ENCODE results near the gene CCSER2. TPM values are rescaled to one million over a fixed set of nuclear protein-coding genes. Genes with fewer than 3 reads are reported as not detected.

The CCSER2 gene
- total RNA-seq, 3 donors from 2014 or later = 30.2 to 118 (median 48.3) TPM

DNA sequence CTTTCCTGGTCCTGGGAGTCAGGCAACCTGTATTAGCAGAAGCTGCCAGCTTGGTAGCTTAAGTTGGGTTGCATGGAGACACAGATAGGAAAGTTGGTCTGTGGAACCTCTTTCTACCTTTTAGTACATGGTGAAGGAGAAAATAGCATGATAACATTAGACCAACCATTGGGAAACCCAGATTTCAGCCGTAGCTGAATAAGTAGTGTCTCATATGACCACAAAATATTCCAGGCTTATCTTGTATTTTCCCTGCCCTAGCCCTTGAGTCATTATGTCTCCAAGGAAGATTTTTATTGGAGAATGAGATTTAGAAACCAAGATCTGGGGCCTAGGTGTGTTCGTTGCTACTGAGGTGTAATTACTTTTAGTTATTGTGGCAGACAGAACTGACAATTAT is 67.2 kb downstream of the CCSER2 start:
- Histone ChIP-seq H3K36me3 (ENCODE audit: low read depth) (no peaks in the 10 kb centered on the region), H3K4me1 (ENCODE audit: low read depth) (no peaks in the 10 kb centered on the region), H3K9me3 (peaks cover 2% of the 10 kb centered on the region), H3K4me3 (no peak overlapping the region)
- ATAC-seq = no peak
- intact Hi-C loops (cut with DNase I, micrococcal nuclease) = no loop called here
- DNase-seq = no peak
- TF ChIP-seq CTCF (IDR thresholded peaks at IDR 0.05) = no peak

GRCh38 chr10:84397735-84398144 is 69.4 kb downstream of the CCSER2 start:
- TF ChIP-seq CTCF (IDR thresholded peaks at IDR 0.05) = no peak
- DNase-seq (no peak), ATAC-seq (no peak)
- intact Hi-C loops (cut with DNase I, micrococcal nuclease) = no loop called here
- H3K4me1 ChIP-seq (ENCODE audit: low read depth) = no peaks in the 10 kb centered on the region
- no peak overlapping the region for H3K4me3 ChIP-seq
- no peaks in the 10 kb centered on the region for H3K36me3 ChIP-seq (ENCODE audit: low read depth)
- H3K9me3 ChIP-seq = peaks cover 2% of the 10 kb centered on the region

DNA sequence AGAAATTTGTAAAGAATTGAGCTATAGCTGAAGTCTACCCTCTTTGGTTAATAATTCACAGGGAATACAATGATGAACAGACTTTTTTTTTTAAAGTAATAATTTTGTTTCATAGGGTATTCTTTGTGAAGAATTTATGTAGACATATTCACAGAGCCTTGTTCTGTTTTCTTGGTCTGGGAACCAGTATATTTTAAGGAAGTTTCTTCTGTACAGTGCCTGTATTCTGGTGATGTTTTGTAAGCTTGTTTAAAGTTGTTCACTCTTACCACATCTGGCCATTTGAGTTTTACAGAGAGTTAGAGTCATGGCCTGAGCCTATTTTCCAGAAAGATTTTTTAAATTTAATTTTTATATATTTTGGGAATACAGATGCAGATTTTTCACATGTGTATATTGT is 70.3 kb downstream of the CCSER2 start:
- Histone ChIP-seq H3K36me3 (ENCODE audit: low read depth) (no peaks in the 10 kb centered on the region), H3K9me3 (peaks cover 2% of the 10 kb centered on the region), H3K4me1 (ENCODE audit: low read depth) (no peaks in the 10 kb centered on the region), H3K4me3 (no peak overlapping the region)
- no peak for TF ChIP-seq CTCF (IDR thresholded peaks at IDR 0.05)
- intact Hi-C loops (cut with DNase I, micrococcal nuclease) = no loop called here
- ATAC-seq (no peak), DNase-seq (no peak)

GRCh38 chr10:84401854-84402611 is 73.6 kb downstream of the CCSER2 start:
- peaks cover 2% of the 10 kb centered on the region for H3K9me3 ChIP-seq
- H3K36me3 ChIP-seq (ENCODE audit: low read depth) = no peaks in the 10 kb centered on the region
- TF ChIP-seq CTCF (IDR thresholded peaks at IDR 0.05) = no peak
- no peaks in the 10 kb centered on the region for H3K4me1 ChIP-seq (ENCODE audit: low read depth)
- intact Hi-C loops (cut with DNase I, micrococcal nuclease) = no loop called here
- H3K4me3 ChIP-seq = no peak overlapping the region
- ATAC-seq = no peak
- no peak for DNase-seq

- H3K36me3 ChIP-seq (ENCODE audit: low read depth) = no peaks in the 10 kb centered on the region
Observed at GRCh38 chr10:84404783-84405182, 76.4 kb downstream of the CCSER2 start.

More at GRCh38 chr10:84404783-84405182, 76.4 kb downstream of the CCSER2 start:
- no peak for TF ChIP-seq CTCF (IDR thresholded peaks at IDR 0.05)
- no peaks in the 10 kb centered on the region for H3K4me1 ChIP-seq (ENCODE audit: low read depth)
- H3K4me3 ChIP-seq = no peak overlapping the region
- intact Hi-C loops (cut with DNase I, micrococcal nuclease) = no loop called here
- DNase-seq (no peak), ATAC-seq (no peak)
- peaks cover 2% of the 10 kb centered on the region for H3K9me3 ChIP-seq

All from mucosa of descending colon (tissue), 3 donors.